ENCODE measurements around the gene ZNF81. TPM values are rescaled to one million over a fixed set of nuclear protein-coding genes. Genes with fewer than 3 reads are reported as not detected.
"Not testable (repeated sequence)": the region's sequence is repeated elsewhere in the genome, so short reads cannot be mapped to it uniquely, and the experiment has no call there.

ZNF81 gene
- total and polyA plus RNA-seq, 4 donors, result 0.74 to 5.4 (median 2.0) TPM

DNA sequence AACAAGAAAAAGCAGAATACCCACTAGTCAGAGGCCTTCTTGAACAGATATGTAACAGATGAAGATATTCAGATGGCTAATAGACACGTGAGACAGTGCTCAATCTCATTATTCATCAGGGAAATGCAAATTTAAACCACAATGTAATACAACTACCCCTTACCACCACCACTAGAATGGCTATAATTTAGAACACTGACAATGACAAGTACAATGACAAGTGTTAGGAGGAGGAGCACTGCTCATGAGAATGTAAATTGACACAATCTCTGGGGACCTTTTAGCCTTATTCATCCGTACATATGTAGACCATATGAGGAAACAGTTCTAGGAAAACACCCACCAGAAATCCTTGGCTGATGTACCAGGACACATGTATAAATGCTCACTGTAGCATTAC, 13.1 kb downstream of the ZNF81 start (continued):
- TF ChIP-seq, protein P1, sequence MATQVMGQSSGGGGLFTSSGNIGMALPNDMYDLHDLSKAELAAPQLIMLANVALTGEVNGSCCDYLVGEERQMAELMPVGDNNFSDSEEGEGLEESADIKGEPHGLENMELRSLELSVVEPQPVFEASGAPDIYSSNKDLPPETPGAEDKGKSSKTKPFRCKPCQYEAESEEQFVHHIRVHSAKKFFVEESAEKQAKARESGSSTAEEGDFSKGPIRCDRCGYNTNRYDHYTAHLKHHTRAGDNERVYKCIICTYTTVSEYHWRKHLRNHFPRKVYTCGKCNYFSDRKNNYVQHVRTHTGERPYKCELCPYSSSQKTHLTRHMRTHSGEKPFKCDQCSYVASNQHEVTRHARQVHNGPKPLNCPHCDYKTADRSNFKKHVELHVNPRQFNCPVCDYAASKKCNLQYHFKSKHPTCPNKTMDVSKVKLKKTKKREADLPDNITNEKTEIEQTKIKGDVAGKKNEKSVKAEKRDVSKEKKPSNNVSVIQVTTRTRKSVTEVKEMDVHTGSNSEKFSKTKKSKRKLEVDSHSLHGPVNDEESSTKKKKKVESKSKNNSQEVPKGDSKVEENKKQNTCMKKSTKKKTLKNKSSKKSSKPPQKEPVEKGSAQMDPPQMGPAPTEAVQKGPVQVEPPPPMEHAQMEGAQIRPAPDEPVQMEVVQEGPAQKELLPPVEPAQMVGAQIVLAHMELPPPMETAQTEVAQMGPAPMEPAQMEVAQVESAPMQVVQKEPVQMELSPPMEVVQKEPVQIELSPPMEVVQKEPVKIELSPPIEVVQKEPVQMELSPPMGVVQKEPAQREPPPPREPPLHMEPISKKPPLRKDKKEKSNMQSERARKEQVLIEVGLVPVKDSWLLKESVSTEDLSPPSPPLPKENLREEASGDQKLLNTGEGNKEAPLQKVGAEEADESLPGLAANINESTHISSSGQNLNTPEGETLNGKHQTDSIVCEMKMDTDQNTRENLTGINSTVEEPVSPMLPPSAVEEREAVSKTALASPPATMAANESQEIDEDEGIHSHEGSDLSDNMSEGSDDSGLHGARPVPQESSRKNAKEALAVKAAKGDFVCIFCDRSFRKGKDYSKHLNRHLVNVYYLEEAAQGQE (IDR thresholded peaks at IDR 0.05), result no peak

DNA sequence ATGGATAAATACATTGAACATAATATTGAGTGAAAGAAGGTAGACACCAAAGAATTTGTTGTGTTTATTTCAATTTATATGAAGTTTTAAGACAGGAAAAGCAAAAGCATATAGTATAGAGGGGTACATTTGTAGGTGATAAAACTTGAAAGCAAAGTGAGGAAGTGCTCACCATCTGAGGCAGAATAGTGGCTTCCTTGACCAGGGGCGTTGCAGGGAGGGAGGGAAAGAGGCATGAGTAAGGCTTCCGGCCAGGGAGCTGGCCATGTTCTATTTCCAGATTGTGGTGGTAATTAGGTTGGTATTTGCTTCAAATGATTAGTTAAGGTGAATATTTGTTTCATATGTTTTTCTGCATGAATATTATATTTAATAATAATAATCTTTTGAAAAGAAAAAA, 13.7 kb downstream of the ZNF81 start:
- no CpG with 5 or more reads among the region's 2 CpGs for WGBS
- not testable (repeated sequence) for H3K4me1 ChIP-seq (ENCODE audit: control insufficient read depth in 4 of 4, insufficient read depth in 4 of 4, low read length in 3 of 4); H3K36me3 ChIP-seq (ENCODE audit: control insufficient read depth in 4 of 4, insufficient read depth in 3 of 4, low read depth in 1 of 4, low read length in 3 of 4); H3K9ac ChIP-seq (ENCODE audit: low read depth in 1 of 2, low read length in 2 of 2); H3K27ac ChIP-seq (ENCODE audit: low read depth in 1 of 2, low read length in 2 of 2); H3K27me3 ChIP-seq (ENCODE audit: control insufficient read depth in 4 of 4, insufficient read depth in 4 of 4, low read length in 3 of 4); H3K9me3 ChIP-seq (ENCODE audit: control insufficient read depth in 4 of 4, low read length in 3 of 4); DNase-seq (ENCODE audit: low spot score); H3K4me3 ChIP-seq (ENCODE audit: low read depth in 1 of 3, low read length in 3 of 3)

DNA sequence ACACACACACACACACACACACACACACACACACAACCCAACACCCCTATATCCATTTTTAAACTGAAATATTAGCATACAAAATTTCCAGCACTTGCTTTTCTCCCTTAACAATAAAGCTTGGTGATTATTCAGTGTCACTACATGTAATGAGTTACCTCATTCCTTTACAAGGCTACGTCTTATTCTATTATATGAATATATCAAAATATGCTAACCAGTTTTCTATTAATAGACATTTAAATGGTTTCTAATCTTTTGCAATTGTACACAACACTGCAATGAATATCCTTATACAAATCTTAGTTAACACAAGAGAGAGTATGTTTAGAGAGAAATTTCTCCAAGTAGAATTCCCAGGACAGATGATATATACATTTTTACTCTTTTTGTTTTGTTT, 14.2 kb downstream of the ZNF81 start:
- TF ChIP-seq SP1 (IDR thresholded peaks at IDR 0.05) (no peak), FOXA2 (IDR thresholded peaks at IDR 0.05) (no peak)
- Histone ChIP-seq H3K9me3 (ENCODE audit: control insufficient read depth in 4 of 4, low read length in 3 of 4) (no peaks in the 10 kb centered on the region), H3K9ac (ENCODE audit: low read depth in 1 of 2, low read length in 2 of 2) (no peak overlapping the region), H3K4me1 (ENCODE audit: control insufficient read depth in 4 of 4, insufficient read depth in 4 of 4, low read length in 3 of 4) (peaks cover 0 to 2% (median 0%) of the 10 kb centered on the region in 4 donors), H3K27ac (ENCODE audit: low read depth in 1 of 2, low read length in 2 of 2) (no peak overlapping the region), H3K36me3 (ENCODE audit: control insufficient read depth in 4 of 4, insufficient read depth in 3 of 4, low read depth in 1 of 4, low read length in 3 of 4) (peaks cover 0 to 8% (median 1%) of the 10 kb centered on the region in 4 donors), H3K27me3 (ENCODE audit: control insufficient read depth in 4 of 4, insufficient read depth in 4 of 4, low read length in 3 of 4) (no peaks in the 10 kb centered on the region), H3K4me3 (ENCODE audit: low read depth in 1 of 3, low read length in 3 of 3) (no peak overlapping the region)
- 85% methylated on average over 1 of the region's 1 CpG for WGBS
- no peak for DNase-seq (ENCODE audit: low spot score)

DNA sequence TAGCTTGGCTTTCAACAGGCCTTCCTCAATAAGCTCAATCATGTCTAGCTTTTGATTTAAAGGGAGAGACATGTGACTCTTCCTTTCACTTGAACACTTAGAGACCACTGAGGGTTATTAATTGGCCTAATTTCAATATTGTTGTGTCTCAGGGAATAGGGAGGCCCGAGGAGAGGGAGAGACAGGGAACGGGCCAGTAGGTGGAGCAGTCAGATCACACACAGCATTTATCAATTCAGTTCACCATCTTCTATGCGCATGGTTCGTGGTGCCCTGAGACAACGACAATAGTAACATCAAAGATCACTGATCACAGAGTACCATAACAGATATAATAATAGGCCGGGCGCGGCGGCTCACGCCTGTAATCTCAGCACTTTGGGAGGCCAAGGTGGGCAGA, 17.8 kb downstream of the ZNF81 start:
- no peak for DNase-seq (ENCODE audit: low spot score)
- WGBS, result 40% methylated on average over 10 of the region's 10 CpGs

More for the DNA sequence above, 17.8 kb downstream of the ZNF81 start:
- no peak overlapping the region for H3K9ac ChIP-seq (ENCODE audit: low read depth in 1 of 2, low read length in 2 of 2)
- no peaks in the 10 kb centered on the region for H3K27me3 ChIP-seq (ENCODE audit: control insufficient read depth in 4 of 4, insufficient read depth in 4 of 4, low read length in 3 of 4)
- no peak overlapping the region for H3K27ac ChIP-seq (ENCODE audit: low read depth in 1 of 2, low read length in 2 of 2)
- H3K4me1 ChIP-seq (ENCODE audit: control insufficient read depth in 4 of 4, insufficient read depth in 4 of 4, low read length in 3 of 4), result no peaks in the 10 kb centered on the region
- no peaks in the 10 kb centered on the region for H3K9me3 ChIP-seq (ENCODE audit: control insufficient read depth in 4 of 4, low read length in 3 of 4)
- H3K36me3 ChIP-seq (ENCODE audit: control insufficient read depth in 4 of 4, insufficient read depth in 3 of 4, low read depth in 1 of 4, low read length in 3 of 4), result peaks cover 0 to 4% (median 1%) of the 10 kb centered on the region in 4 donors
- no peak overlapping the region for H3K4me3 ChIP-seq (ENCODE audit: low read depth in 1 of 3, low read length in 3 of 3)
- TF ChIP-seq RAD21 (IDR thresholded peaks at IDR 0.05) (peak; percentile 82 to 85), FOXA1 (IDR thresholded peaks at IDR 0.05) (no peak), GABPA (IDR thresholded peaks at IDR 0.05 in 1 of 2, conservative IDR thresholded peaks at IDR 0.05 in 1 of 2) (no peak)
- TF ChIP-seq, protein P2, sequence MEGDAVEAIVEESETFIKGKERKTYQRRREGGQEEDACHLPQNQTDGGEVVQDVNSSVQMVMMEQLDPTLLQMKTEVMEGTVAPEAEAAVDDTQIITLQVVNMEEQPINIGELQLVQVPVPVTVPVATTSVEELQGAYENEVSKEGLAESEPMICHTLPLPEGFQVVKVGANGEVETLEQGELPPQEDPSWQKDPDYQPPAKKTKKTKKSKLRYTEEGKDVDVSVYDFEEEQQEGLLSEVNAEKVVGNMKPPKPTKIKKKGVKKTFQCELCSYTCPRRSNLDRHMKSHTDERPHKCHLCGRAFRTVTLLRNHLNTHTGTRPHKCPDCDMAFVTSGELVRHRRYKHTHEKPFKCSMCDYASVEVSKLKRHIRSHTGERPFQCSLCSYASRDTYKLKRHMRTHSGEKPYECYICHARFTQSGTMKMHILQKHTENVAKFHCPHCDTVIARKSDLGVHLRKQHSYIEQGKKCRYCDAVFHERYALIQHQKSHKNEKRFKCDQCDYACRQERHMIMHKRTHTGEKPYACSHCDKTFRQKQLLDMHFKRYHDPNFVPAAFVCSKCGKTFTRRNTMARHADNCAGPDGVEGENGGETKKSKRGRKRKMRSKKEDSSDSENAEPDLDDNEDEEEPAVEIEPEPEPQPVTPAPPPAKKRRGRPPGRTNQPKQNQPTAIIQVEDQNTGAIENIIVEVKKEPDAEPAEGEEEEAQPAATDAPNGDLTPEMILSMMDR (IDR thresholded peaks at IDR 0.05; ENCODE audit: low read depth, low read length, missing input control), result peak; percentile 57
